HUES48 (cell line): ENCODE results near the gene GNPNAT1.
A peak's percentile ranks its signal among the peaks of the same experiment; 100 is the strongest.
"Not testable (repeated sequence)": the region's sequence is repeated elsewhere in the genome, so short reads cannot be mapped to it uniquely, and the experiment has no call there.

Experiments
- H3K27ac ChIP-seq: one replicate; pipeline ENCODE4 v1.7.0; 2013; ENCODE audit warnings: low read depth, low read length, inconsistent platforms
- H3K27me3 ChIP-seq: 2 replicates; pipeline ENCODE4 v1.6.1; 2013; ENCODE audit warnings: mild to moderate bottlenecking, low read length; ENCODE audit not compliant: control insufficient read depth, insufficient read depth
- H3K36me3 ChIP-seq: 2 replicates; pipeline ENCODE4 v1.6.1; 2013; ENCODE audit warnings: low read length; ENCODE audit not compliant: control insufficient read depth, insufficient read depth
- H3K4me1 ChIP-seq: 2 replicates; pipeline ENCODE4 v1.6.1; 2013; ENCODE audit warnings: mild to moderate bottlenecking, low read length; ENCODE audit not compliant: control insufficient read depth, insufficient read depth
- H3K4me3 ChIP-seq: 2 replicates; pipeline ENCODE4 v1.5.1; 2013; ENCODE audit warnings: mild to moderate bottlenecking, low read depth, low read length
- H3K9ac ChIP-seq: 2 replicates; pipeline ENCODE4 v1.6.1; 2013; ENCODE audit warnings: mild to moderate bottlenecking, low read depth, low read length, moderate library complexity
- H3K9me3 ChIP-seq: 2 replicates; pipeline ENCODE4 v1.6.1; 2013; ENCODE audit warnings: low read length; ENCODE audit not compliant: control insufficient read depth, insufficient read depth

Gene GNPNAT1

GRCh38 chr14:52790011-52790755 lies 1.2 kb downstream of the GNPNAT1 start:
- Histone ChIP-seq H3K9me3 (no peaks in the 10 kb centered on the region), H3K9ac (peak overlapping the region; percentile 80), H3K36me3 (no peaks in the 10 kb centered on the region; the same call in 1 of the 2 replicates), H3K27me3 (no peaks in the 10 kb centered on the region), H3K4me3 (peak overlapping the region; percentile 97), H3K27ac (peak overlapping the region; percentile 83), H3K4me1 (peaks cover 19% of the 10 kb centered on the region)

- Histone ChIP-seq H3K9ac (no peak overlapping the region), H3K4me3 (peak overlapping the region; percentile 97), H3K36me3 (peaks cover 5% of the 10 kb centered on the region; the same call in 1 of the 2 replicates), H3K9me3 (no peaks in the 10 kb centered on the region), H3K4me1 (peaks cover 19% of the 10 kb centered on the region), H3K27ac (no peak overlapping the region), H3K27me3 (no peaks in the 10 kb centered on the region)
Measured at GRCh38 chr14:52789118-52789517, 2.3 kb downstream of the GNPNAT1 start.

GRCh38 chr14:52786887-52787286 lies 4.5 kb downstream of the GNPNAT1 start:
- Histone ChIP-seq H3K4me1 (peaks cover 13% of the 10 kb centered on the region), H3K9ac (no peak overlapping the region), H3K36me3 (peaks cover 23% of the 10 kb centered on the region), H3K4me3 (no peak overlapping the region), H3K27me3 (no peaks in the 10 kb centered on the region), H3K27ac (no peak overlapping the region), H3K9me3 (no peaks in the 10 kb centered on the region)

GRCh38 chr14:52783206-52783605 lies 8.2 kb downstream of the GNPNAT1 start:
- H3K4me1 ChIP-seq = no peaks in the 10 kb centered on the region
- no peaks in the 10 kb centered on the region for H3K27me3 ChIP-seq
- H3K9me3 ChIP-seq = no peaks in the 10 kb centered on the region
- no peak overlapping the region for H3K9ac ChIP-seq
- H3K36me3 ChIP-seq = peaks cover 60% of the 10 kb centered on the region
- no peak overlapping the region for H3K4me3 ChIP-seq
- H3K27ac ChIP-seq = no peak overlapping the region

- H3K27ac ChIP-seq = no peak overlapping the region
- no peak overlapping the region for H3K4me3 ChIP-seq
- no peak overlapping the region for H3K9ac ChIP-seq
- H3K9me3 ChIP-seq = no peaks in the 10 kb centered on the region
- no peaks in the 10 kb centered on the region for H3K27me3 ChIP-seq
- H3K36me3 ChIP-seq = peaks cover 75% of the 10 kb centered on the region
- no peaks in the 10 kb centered on the region for H3K4me1 ChIP-seq
Measured at GRCh38 chr14:52781629-52782028, 9.8 kb downstream of the GNPNAT1 start.

- no peak overlapping the region for H3K4me3 ChIP-seq
- no peak overlapping the region for H3K9ac ChIP-seq
- no peaks in the 10 kb centered on the region for H3K9me3 ChIP-seq
- H3K27me3 ChIP-seq = no peaks in the 10 kb centered on the region
- H3K4me1 ChIP-seq = no peaks in the 10 kb centered on the region
- no peak overlapping the region for H3K27ac ChIP-seq
- peaks cover 83% of the 10 kb centered on the region for H3K36me3 ChIP-seq
Measured at GRCh38 chr14:52780893-52781292, 10.5 kb downstream of the GNPNAT1 start.

GRCh38 chr14:52778702-52779101 lies 12.7 kb downstream of the GNPNAT1 start:
- H3K9me3 ChIP-seq = no peaks in the 10 kb centered on the region
- peaks cover 97% of the 10 kb centered on the region for H3K36me3 ChIP-seq
- no peak overlapping the region for H3K4me3 ChIP-seq
- H3K9ac ChIP-seq = no peak overlapping the region
- no peaks in the 10 kb centered on the region for H3K4me1 ChIP-seq
- no peaks in the 10 kb centered on the region for H3K27me3 ChIP-seq
- no peak overlapping the region for H3K27ac ChIP-seq

GRCh38 chr14:52776816-52777215 lies 14.6 kb downstream of the GNPNAT1 start:
- no peak overlapping the region for H3K4me3 ChIP-seq
- H3K36me3 ChIP-seq = peaks cover 95% of the 10 kb centered on the region
- H3K27me3 ChIP-seq = no peaks in the 10 kb centered on the region
- H3K9ac ChIP-seq = no peak overlapping the region
- no peak overlapping the region for H3K27ac ChIP-seq
- no peaks in the 10 kb centered on the region for H3K4me1 ChIP-seq
- H3K9me3 ChIP-seq = no peaks in the 10 kb centered on the region

- Histone ChIP-seq H3K36me3 (peaks cover 77% of the 10 kb centered on the region), H3K27ac (no peak overlapping the region), H3K9me3 (no peaks in the 10 kb centered on the region), H3K27me3 (no peaks in the 10 kb centered on the region), H3K9ac (no peak overlapping the region), H3K4me3 (no peak overlapping the region), H3K4me1 (no peaks in the 10 kb centered on the region)
Measured at GRCh38 chr14:52769887-52770286, 21.5 kb downstream of the GNPNAT1 start.

- no peak overlapping the region for H3K27ac ChIP-seq
- H3K9me3 ChIP-seq = no peaks in the 10 kb centered on the region
- no peaks in the 10 kb centered on the region for H3K4me1 ChIP-seq
- H3K36me3 ChIP-seq = peaks cover 60% of the 10 kb centered on the region
- no peak overlapping the region for H3K4me3 ChIP-seq
- no peaks in the 10 kb centered on the region for H3K27me3 ChIP-seq
- no peak overlapping the region for H3K9ac ChIP-seq
Measured at GRCh38 chr14:52767058-52767833, 24.2 kb downstream of the GNPNAT1 start.

GRCh38 chr14:52762923-52763322 lies 28.5 kb downstream of the GNPNAT1 start:
- not testable (repeated sequence) for H3K27ac ChIP-seq, H3K4me1 ChIP-seq, H3K27me3 ChIP-seq, H3K9me3 ChIP-seq, H3K9ac ChIP-seq, H3K4me3 ChIP-seq
- peaks cover 51% of the 10 kb centered on the region for H3K36me3 ChIP-seq
